ENCODE data around the gene NBEA.
A peak's percentile ranks its signal among the peaks of the same experiment; 100 is the strongest.

Gene NBEA

DNA sequence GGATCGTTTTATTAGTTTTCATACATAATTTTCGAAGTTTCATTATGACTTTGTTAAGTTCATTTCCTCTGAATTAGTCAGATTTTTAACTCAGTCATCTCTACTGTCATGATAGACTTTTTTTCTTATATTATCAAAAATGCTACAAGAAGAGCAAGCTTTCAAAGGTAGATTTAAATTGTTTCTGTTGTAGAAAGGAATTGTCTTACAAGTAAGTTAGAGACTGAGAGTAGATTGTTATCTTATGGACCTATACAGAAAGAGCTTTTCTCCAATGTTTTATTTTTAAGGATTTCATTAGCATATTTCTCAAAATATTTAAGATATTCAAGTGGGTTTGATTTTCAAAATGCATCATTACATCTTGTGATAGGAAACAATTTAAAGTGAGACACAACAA is 531.7 kb downstream of the NBEA start:
- TF ChIP-seq, protein P1, sequence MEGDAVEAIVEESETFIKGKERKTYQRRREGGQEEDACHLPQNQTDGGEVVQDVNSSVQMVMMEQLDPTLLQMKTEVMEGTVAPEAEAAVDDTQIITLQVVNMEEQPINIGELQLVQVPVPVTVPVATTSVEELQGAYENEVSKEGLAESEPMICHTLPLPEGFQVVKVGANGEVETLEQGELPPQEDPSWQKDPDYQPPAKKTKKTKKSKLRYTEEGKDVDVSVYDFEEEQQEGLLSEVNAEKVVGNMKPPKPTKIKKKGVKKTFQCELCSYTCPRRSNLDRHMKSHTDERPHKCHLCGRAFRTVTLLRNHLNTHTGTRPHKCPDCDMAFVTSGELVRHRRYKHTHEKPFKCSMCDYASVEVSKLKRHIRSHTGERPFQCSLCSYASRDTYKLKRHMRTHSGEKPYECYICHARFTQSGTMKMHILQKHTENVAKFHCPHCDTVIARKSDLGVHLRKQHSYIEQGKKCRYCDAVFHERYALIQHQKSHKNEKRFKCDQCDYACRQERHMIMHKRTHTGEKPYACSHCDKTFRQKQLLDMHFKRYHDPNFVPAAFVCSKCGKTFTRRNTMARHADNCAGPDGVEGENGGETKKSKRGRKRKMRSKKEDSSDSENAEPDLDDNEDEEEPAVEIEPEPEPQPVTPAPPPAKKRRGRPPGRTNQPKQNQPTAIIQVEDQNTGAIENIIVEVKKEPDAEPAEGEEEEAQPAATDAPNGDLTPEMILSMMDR (conservative IDR thresholded peaks at IDR 0.05; ENCODE audit: low read length): no peak
- DNase-seq (ENCODE audit: low read depth): no peak
- peak overlapping the region; percentile 87 for H3K4me3 ChIP-seq (ENCODE audit: low read length)

DNA sequence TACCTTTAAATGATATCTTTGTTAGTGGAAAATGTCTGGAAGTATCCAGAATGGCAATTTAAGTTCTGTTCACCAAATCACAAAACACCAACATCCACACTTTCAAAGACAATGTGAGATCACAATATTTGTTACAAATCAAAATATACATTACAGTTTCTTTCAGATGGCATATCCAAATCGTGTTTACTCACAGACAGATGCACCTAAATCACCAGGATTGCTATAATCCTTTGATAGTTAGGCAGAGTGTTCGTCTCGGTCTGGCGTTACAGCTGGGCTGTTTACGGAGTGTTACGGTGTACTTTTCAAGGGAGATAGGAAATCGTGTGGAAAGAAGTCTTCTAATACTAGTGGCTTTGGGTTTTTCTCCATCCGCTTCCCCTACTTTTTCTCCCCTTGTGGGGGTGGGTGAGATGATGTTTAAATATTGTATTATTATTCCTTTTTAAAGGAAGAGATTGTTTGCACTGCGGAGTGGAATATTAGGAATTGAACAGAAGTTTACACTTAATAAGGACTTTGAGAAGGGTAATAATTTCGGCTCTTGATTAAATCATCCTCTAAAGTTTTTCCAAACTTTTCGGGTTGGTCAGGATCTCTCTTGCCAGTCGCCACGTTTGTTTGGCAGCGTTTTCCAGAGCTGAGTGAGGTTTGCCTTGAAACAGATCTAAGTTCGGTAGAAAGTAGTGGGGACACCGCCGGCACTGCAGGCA is 532.6 kb downstream of the NBEA start:
- DNase-seq (ENCODE audit: low read depth): no peak
- TF ChIP-seq, protein P1 (conservative IDR thresholded peaks at IDR 0.05; ENCODE audit: low read length): no peak
- peak overlapping the region; percentile 87 for H3K4me3 ChIP-seq (ENCODE audit: low read length)

DNA sequence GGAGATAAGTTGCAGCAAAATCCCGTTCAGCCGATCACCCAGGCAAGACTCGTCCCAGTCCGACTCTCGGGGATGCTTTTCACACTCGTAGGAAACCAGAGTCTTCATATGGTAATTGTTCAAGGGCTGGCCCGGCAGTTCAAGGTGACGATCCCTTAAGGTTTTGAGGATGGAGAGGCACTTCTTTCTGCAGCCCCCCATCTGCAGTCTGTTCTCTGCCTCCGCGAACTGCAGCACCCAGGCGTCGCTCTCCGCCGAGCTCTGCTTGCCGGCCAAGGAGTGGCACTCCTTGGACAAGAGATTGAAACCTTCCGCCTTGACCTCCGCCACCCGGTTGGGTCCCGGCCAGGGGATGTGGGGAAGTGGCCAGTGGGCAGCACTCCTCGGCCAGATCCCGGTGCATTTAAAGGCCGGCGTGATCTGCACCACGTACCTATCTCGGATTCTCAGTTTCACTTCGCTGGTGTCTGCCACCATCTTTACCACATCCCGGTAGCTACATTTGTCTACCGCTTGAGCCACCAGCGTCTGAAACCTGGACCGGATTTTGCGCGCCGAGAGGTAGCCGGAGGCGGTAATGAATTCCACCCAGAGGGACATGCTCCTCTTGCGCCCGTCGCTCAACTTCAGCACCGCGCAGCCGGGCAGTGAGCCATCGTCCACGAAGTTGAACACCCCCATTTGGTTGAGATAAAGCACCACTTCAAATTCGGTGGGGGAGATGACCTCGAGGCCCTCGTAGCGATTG is 533.3 kb downstream of the NBEA start:
- H3K4me3 ChIP-seq (ENCODE audit: low read length): peak overlapping the region; percentile 87

DNA sequence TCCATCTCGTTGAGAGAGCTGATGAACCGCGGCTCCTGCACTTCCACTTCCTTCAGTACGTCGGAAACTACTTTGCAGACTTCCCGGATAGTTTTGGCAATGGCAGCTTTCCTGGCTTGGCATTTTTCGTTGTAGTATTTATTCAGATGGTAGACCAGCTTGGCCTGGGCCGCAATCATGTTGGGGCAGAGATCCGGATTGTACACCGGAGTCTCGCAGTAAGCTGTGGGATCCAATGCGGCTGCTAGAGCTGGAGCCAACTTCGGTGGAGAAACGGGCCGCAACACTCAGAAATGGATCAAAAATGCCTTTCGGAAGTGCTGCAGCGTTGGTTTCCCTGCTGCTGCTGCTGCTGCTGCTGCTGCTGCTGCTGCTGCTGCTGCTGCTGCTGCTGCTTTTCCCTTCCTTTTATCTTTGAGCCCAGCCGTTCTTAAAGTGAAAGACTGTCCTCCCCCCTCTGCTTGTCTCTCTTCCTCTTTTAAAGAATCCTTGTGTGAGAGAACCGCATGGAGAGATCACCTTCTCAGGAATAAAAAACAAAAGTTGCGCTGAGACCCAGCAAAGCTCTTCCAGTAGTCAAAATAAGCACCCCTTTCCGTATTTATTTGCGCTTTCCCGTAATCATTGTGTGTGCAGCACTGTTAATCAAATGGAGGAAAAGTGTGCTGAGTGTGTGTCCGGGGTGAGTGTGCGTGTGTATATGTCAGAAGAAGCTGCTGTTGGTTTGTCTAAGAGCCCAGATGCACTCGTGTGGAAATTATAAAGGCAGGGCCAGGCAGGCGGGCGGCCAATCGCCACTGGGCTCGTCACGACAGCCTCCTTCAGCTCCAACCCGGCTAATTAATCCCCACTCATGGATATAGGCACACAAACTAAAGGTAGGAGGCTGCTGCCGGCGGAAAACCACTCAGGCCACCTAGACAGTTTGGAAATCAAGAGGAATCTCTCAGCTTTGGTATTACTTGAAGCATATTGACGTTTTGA is 534.2 kb downstream of the NBEA start, which contains the start of gene MAB21L1:
Gene MAB21L1 (minus strand): TSS at position 730 of the 984 bp plus-strand sequence. CDS start 551 bp downstream, at position 179.
- TF ChIP-seq, protein P1 (conservative IDR thresholded peaks at IDR 0.05; ENCODE audit: low read length): no peak
- peak; percentile 82 for DNase-seq (ENCODE audit: low read depth)
- H3K4me3 ChIP-seq (ENCODE audit: low read length): peak within 1 kb of the TSS; percentile 87

More for the DNA sequence above, 533.3 kb downstream of the NBEA start:
- DNase-seq (ENCODE audit: low read depth): peak; percentile 59
- TF ChIP-seq, protein P1 (conservative IDR thresholded peaks at IDR 0.05; ENCODE audit: low read length): peak; percentile 2; the same call in 1 of the 2 replicates

DNA sequence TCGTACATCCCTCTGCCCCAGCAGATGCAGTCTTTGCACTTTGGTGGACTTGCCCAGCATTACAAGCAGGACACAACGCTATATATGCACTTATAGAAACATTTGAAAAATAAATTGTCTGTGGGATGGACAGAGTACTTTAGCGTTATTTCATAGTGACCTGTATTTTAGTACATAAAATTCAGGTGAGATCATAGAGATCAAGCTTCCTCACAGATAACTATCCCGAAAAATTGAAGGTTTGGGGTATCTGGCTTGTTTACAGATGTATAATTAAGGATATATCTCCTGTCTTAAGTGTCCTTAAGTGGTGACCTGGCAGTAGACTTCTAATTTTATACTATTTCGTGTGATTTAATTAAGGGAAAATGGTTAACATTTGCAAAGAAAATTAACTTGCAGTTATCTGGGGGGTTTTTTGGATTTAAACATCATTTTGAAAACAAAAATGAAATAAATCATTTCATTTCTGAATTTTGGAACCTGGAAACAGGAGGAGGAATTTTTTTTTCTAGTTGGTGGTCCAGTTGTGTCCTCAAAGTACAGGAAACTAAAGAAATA is 535.4 kb downstream of the NBEA start:
- H3K4me3 ChIP-seq (ENCODE audit: low read length): peak overlapping the region; percentile 87
- TF ChIP-seq, protein P1 (conservative IDR thresholded peaks at IDR 0.05; ENCODE audit: low read length): no peak
- DNase-seq (ENCODE audit: low read depth): no peak

DNA sequence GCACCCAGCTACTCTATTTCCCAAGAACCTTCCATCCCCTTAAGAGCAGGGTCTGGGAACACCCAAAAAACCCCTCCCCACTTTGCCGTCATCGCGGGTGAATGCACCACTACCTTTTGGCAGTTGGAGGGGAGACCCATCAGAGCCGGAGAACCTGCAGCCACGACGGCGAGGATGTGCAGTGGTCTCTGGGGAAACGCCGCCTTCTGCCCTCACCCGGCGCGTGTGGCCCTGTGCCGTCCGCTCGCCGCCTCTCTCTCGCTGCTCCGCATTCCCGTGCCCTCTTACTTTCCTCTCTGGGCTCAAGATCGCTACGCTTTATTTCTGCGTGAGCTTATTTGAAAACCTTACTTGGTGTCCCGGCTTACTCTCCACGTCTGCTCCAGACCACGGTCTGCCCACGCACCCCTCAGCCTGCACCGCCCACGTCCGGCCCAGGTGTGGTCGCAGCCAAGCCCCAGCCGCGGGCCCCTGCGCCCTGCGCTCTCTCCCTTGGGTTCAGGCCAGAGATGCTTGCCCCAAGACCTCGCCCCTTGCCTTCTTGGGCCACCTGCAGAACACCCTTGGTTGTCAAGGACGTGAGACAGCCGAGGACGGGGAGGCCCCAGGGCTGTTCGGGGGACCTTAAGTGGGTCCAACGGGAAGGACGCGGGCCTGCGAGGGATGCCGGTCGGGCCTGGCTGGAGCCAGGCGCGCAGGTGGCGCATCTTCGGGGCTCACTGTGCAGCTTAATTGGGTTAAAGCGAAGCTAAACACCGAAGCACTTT is 536.4 kb downstream of the NBEA start:
- no peak for DNase-seq (ENCODE audit: low read depth)
- H3K4me3 ChIP-seq (ENCODE audit: low read length): peak overlapping the region; percentile 28
- TF ChIP-seq, protein P1 (conservative IDR thresholded peaks at IDR 0.05; ENCODE audit: low read length): no peak
